ENCODE data around the gene ZNF763. TPM values are rescaled to one million over a fixed set of nuclear protein-coding genes. Genes with fewer than 3 reads are reported as not detected.

ZNF763 gene
- total RNA-seq, 1 donor from 2014 or later = 9.8 TPM

DNA sequence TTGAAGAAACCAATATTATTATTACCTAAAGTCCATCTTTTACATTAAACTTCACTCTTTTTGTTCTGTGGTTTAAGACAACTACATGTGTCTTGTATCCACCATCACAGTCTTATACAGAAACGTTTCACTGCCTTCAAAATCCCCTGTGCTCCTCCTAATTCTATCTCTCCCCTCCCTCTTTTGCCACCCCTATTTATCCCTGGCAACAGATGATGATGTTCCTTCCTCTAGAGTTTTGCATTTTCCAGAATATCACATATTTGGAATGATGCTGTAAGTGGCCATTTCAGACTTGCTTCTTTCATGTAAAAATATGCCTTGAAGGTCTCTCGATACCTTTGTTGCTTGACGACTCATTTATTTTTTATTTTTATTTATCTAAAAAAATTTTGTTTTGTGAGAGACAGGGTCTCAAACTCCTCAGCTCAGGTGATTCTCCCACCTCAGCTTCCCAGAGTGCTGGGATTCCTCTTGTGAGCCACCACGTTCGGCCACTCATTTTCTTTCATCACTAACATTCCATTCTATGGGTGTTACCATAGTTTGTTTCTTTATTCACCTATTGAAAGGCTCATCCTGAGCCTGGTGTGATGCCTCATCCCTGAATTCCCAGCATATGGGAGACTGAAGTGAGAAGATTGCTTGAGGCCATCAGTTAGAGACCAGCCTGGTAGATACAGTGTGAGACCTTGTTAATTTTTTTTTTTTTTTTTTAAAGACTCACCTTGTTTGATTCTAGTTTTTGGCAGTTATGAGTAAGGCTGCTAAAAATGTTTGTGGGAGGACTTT, 8.4 kb downstream of the ZNF763 start:
- no peaks in the 10 kb centered on the region for H3K27me3 Mint-ChIP-seq
- intact Hi-C loops (cut with micrococcal nuclease) = no loop called here
- peaks cover 3% of the 10 kb centered on the region for H3K4me1 Mint-ChIP-seq
- no peak for TF ChIP-seq CTCF (IDR thresholded peaks at IDR 0.05)
- H3K4me3 Mint-ChIP-seq = no peak overlapping the region
- ChIA-PET CTCF (no interaction called here), POLR2A (no interaction called here)
- ATAC-seq (ENCODE audit: low read depth) = no peak
- DNase-seq = no peak
- H3K9me3 Mint-ChIP-seq = peaks cover 8% of the 10 kb centered on the region
- peaks cover 41% of the 10 kb centered on the region for H3K36me3 Mint-ChIP-seq (ENCODE audit: low read depth)
- H3K27ac Mint-ChIP-seq = no peak overlapping the region

- no peak for TF ChIP-seq CTCF (IDR thresholded peaks at IDR 0.05)
- Mint-ChIP-seq H3K27me3 (no peaks in the 10 kb centered on the region), H3K4me1 (peaks cover 7% of the 10 kb centered on the region), H3K9me3 (peaks cover 23% of the 10 kb centered on the region), H3K36me3 (ENCODE audit: low read depth) (peaks cover 49% of the 10 kb centered on the region), H3K27ac (no peak overlapping the region), H3K4me3 (no peak overlapping the region)
- ATAC-seq (ENCODE audit: low read depth) (no peak), DNase-seq (no peak)
- intact Hi-C loops (cut with micrococcal nuclease) = no loop called here
- POLR2A ChIA-PET = no interaction called here
- CTCF ChIA-PET = no interaction called here
These were observed 13.8 kb downstream of the ZNF763 start for GRCh38 chr19:11978492-11979100.

DNA sequence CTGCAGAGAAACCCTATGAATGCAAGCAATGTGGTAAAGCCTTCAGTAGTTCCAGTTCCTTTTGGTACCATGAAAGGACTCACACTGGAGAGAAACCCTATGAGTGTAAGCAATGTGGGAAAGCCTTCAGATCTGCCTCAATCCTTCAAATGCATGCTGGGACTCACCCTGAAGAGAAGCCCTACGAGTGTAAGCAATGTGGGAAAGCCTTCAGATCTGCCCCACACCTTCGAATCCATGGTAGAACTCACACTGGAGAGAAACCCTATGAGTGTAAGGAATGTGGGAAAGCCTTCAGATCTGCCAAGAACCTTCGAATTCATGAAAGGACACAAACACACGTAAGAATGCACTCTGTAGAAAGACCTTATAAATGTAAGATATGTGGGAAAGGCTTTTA, 14.7 kb downstream of the ZNF763 start:
- DNase-seq (no peak), ATAC-seq (ENCODE audit: low read depth) (no peak)
- no peak overlapping the region for H3K4me3 Mint-ChIP-seq
- peaks cover 7% of the 10 kb centered on the region for H3K4me1 Mint-ChIP-seq
- POLR2A ChIA-PET = no interaction called here
- peaks cover 49% of the 10 kb centered on the region for H3K36me3 Mint-ChIP-seq (ENCODE audit: low read depth)
- H3K27me3 Mint-ChIP-seq = no peaks in the 10 kb centered on the region
- intact Hi-C loops (cut with micrococcal nuclease) = no loop called here
- H3K27ac Mint-ChIP-seq = no peak overlapping the region
- CTCF ChIA-PET = no interaction called here
- no peak for TF ChIP-seq CTCF (IDR thresholded peaks at IDR 0.05)
- peaks cover 23% of the 10 kb centered on the region for H3K9me3 Mint-ChIP-seq

DNA sequence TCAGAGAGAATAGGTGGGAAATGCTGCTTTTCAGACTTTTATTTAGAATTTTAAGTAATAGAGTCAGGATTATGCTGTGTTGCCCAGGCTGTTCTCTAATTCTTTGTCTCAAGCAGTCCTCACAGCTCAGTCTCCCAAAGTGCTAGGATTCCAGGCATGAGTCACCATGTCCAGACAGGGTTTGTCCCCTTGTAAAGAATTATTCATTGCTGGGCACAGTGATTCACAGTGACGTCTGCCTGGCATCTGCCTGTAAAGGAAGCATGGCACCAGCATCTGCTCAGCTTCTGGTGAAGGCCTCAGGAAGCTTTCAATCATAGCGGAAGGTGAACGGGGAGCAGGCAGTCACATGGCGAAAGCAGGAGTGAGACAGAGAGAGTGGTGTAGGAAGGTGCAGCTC, 17.7 kb downstream of the ZNF763 start:
- no peak overlapping the region for H3K27ac Mint-ChIP-seq

More for the DNA sequence above, 17.7 kb downstream of the ZNF763 start:
- POLR2A ChIA-PET = no interaction called here
- CTCF ChIA-PET = interaction anchor here (1.0 kb wide), 1 partner anchor 58 kb away, joined by 3 read pairs; no protein-coding TSS in a partner anchor
- Mint-ChIP-seq H3K9me3 (peaks cover 17% of the 10 kb centered on the region), H3K27me3 (no peaks in the 10 kb centered on the region), H3K4me3 (no peak overlapping the region), H3K4me1 (peaks cover 9% of the 10 kb centered on the region), H3K36me3 (ENCODE audit: low read depth) (peaks cover 32% of the 10 kb centered on the region)
- ATAC-seq (ENCODE audit: low read depth) = no peak
- no peak for DNase-seq
- intact Hi-C loops (cut with micrococcal nuclease) = loop anchor here (10.0 kb wide), 1 partner anchor 572 kb away; the partner anchor contains the start of gene ZNF564
- TF ChIP-seq CTCF (IDR thresholded peaks at IDR 0.05) = no peak

Data from activated B cell treated with CpG ODN at 0.5 μM for 24 hours (primary cell).